Measurements from ENCODE around the gene KISS1R.

DNA sequence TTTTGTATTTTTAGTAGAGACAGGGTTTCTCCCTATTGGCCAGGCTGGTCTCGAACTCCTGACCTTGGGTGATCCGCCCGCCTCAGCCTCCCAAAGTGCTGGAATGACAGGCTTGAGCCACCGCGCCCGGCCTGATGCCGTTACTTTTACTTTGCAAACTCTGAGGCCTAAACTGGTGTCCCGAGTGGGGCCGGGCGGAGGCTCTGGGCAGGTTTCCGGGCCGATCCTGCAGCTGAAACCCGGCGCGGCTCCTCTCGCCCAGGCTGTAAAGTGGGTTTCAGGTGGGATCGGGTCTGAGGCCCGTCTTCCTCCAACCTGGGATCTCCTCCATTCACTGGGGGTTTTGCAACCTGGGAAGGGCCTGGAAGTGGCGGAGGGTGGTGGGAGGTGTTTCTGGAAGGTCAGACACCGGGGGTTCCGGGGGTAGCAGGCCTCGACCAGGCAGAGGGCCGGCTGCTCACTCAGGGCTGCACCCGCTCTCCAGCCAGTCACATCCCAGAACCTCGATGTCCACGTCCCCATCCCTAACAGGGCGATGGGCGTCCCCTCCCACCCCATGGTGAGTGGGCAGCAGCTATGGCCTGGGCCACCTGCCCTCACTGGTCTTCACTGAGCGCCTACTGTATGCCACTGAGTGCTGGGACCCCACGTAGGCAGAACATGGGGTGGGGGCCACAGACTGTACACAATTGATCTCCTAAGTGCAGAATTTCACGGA is 45.7 kb downstream of the KISS1R start:
- TF ChIP-seq CTCF (conservative IDR thresholded peaks at IDR 0.05 in 1 of 2, IDR thresholded peaks at IDR 0.05 in 1 of 2; ENCODE audit: extremely low read depth in 1 of 2, insufficient read depth in 1 of 2, low read depth in 1 of 2, low read length in 2 of 2) (no peak), EZH2 (IDR thresholded peaks at IDR 0.05; ENCODE audit: borderline replicate concordance, low read length) (no peak)
